Gastrocnemius medialis (tissue), 4 donors: ENCODE results near the gene SERPINA12. TPM values are rescaled to one million over a fixed set of nuclear protein-coding genes. Genes with fewer than 3 reads are reported as not detected.

Source experiments
- ATAC-seq, 2 donors: fragments of 150-250 bp; one replicate each; pipeline ENCODE4 v1.9.1; 2016
- DNase-seq, 2 donors: peaks; one replicate each; pipeline ENCODE4 v3.0.0-alpha.2; 2019
- H3K27ac ChIP-seq, 4 donors: fragments of 200-600 bp; sonication (generic); 1 replicate in 1 of 4; 2 replicates in 3 of 4; pipeline ENCODE4 v1.5.1; 2016 to 2018; ENCODE audit warnings: mild to moderate bottlenecking in 2 of 4, moderate library complexity in 1 of 4
- H3K27me3 ChIP-seq, 3 donors: fragments of 200-600 bp; sonication (generic) in 2 of 3; 1 replicate in 1 of 3; 2 replicates in 2 of 3; pipeline versions ENCODE4 v1.5.1 to v1.6.0; 2016 to 2019; ENCODE audit warnings: mild to moderate bottlenecking in 1 of 3, moderate library complexity in 1 of 3
- H3K36me3 ChIP-seq, 2 donors: fragments of 200-600 bp; sonication (generic) in 1 of 2; one replicate each; pipeline ENCODE4 v1.5.1; 2017 to 2018
- H3K4me1 ChIP-seq, 2 donors: fragments of 200-600 bp; sonication (generic) in 1 of 2; one replicate each; pipeline ENCODE4 v1.5.1; 2016 to 2017; ENCODE audit warnings: mild to moderate bottlenecking in 2 of 2
- H3K4me3 ChIP-seq, 4 donors: fragments of 200-600 bp; sonication (generic) in 3 of 4; 1 replicate in 1 of 4; 2 replicates in 3 of 4; pipeline ENCODE4 v1.5.1; 2016 to 2019; ENCODE audit warnings: mild to moderate bottlenecking in 2 of 4
- H3K9me3 ChIP-seq, 3 donors: fragments of 200-600 bp; sonication (generic) in 2 of 3; 1 replicate in 1 of 3; 2 replicates in 2 of 3; pipeline ENCODE4 v1.5.1; 2016 to 2019
- CTCF ChIP-seq, 5 experiments: fragments of 450-650 bp in 3 of 5; fragments of 200-600 bp in 2 of 5; sonication (generic) in 2 of 5; IDR thresholded peaks in 4 of 5; conservative IDR thresholded peaks in 1 of 5; 1 replicate in 4 of 5; 2 replicates in 1 of 5; pipeline ENCODE4 v1.5.1; 2016 to 2019; ENCODE audit warnings: antibody characterized with exemption in 5 of 5, mild to moderate bottlenecking in 3 of 5, moderate library complexity in 3 of 5
- POLR2A ChIP-seq, 2 donors: fragments of 450-650 bp; IDR thresholded peaks; one replicate each; pipeline ENCODE4 v1.6.1; 2017; ENCODE audit warnings: antibody characterized with exemption in 2 of 2, mild to moderate bottlenecking in 2 of 2, moderate library complexity in 2 of 2
- in situ Hi-C, 4 donors: fragments of 200-750 bp; cut with MboI; loops; one replicate each; pipeline versions ENCODE4 v1.15.0 to v1.8.0; 2017; ENCODE audit warnings: low sequenced_read_pairs in 4 of 4
- intact Hi-C: fragments of 100-400 bp; cut with DNase I; formaldehyde crosslinking; loops from one replicate; pipeline ENCODE4 v1.15.1; 2023; ENCODE audit warnings: low total_unique reads
- total RNA-seq, 4 donors: library from RNA; depleted of rRNA; stranded (reverse); fragments of >200 nt; gene quantifications; one replicate each; pipeline versions ENCODE4 v1.1.0 to v1.2.3, GENCODE V29; 2016

SERPINA12 gene
- total RNA-seq, 4 donors from 2014 or later: not detected

GRCh38 chr14:94448071-94448808, 61.0 kb downstream of the SERPINA12 start:
- Histone ChIP-seq H3K9me3 (no peaks in the 10 kb centered on the region), H3K4me3 (no peak overlapping the region), H3K27me3 (peaks cover 0 to 7% (median 3%) of the 10 kb centered on the region in 3 donors), H3K36me3 (no peaks in the 10 kb centered on the region), H3K4me1 (no peaks in the 10 kb centered on the region), H3K27ac (no peak overlapping the region)
- intact Hi-C loops (no loop called here), in situ Hi-C loops (no loop called here)
- DNase-seq (no peak), ATAC-seq (no peak)
- TF ChIP-seq POLR2A (IDR thresholded peaks at IDR 0.05): no peak
- TF ChIP-seq CTCF (IDR thresholded peaks at IDR 0.05 in 4 of 5, conservative IDR thresholded peaks at IDR 0.05 in 1 of 5): no peak

GRCh38 chr14:94447206-94447605, 62.1 kb downstream of the SERPINA12 start:
- no peak for DNase-seq
- no peak overlapping the region for H3K27ac ChIP-seq
- in situ Hi-C loops: no loop called here
- no peaks in the 10 kb centered on the region for H3K36me3 ChIP-seq
- intact Hi-C loops: no loop called here
- H3K4me1 ChIP-seq: no peaks in the 10 kb centered on the region
- H3K27me3 ChIP-seq: peaks cover 0 to 4% (median 3%) of the 10 kb centered on the region in 3 donors
- TF ChIP-seq POLR2A (IDR thresholded peaks at IDR 0.05) (no peak), CTCF (IDR thresholded peaks at IDR 0.05 in 4 of 5, conservative IDR thresholded peaks at IDR 0.05 in 1 of 5) (no peak)
- no peak for ATAC-seq
- no peak overlapping the region for H3K4me3 ChIP-seq
- no peaks in the 10 kb centered on the region for H3K9me3 ChIP-seq

GRCh38 chr14:94446126-94446525, 63.1 kb downstream of the SERPINA12 start:
- intact Hi-C loops: no loop called here
- no peak overlapping the region for H3K4me3 ChIP-seq
- no peak for DNase-seq
- no peaks in the 10 kb centered on the region for H3K4me1 ChIP-seq
- H3K9me3 ChIP-seq: no peaks in the 10 kb centered on the region
- no peaks in the 10 kb centered on the region for H3K36me3 ChIP-seq
- no peak for ATAC-seq
- H3K27ac ChIP-seq: no peak overlapping the region
- in situ Hi-C loops: no loop called here
- TF ChIP-seq POLR2A (IDR thresholded peaks at IDR 0.05) (no peak), CTCF (IDR thresholded peaks at IDR 0.05 in 4 of 5, conservative IDR thresholded peaks at IDR 0.05 in 1 of 5) (no peak)
- H3K27me3 ChIP-seq: peaks cover 0 to 4% (median 3%) of the 10 kb centered on the region in 3 donors

GRCh38 chr14:94445003-94445402, 64.3 kb downstream of the SERPINA12 start:
- no peak overlapping the region for H3K27ac ChIP-seq
- no peak for TF ChIP-seq CTCF (IDR thresholded peaks at IDR 0.05 in 4 of 5, conservative IDR thresholded peaks at IDR 0.05 in 1 of 5)
- TF ChIP-seq POLR2A (IDR thresholded peaks at IDR 0.05): no peak
- intact Hi-C loops (no loop called here), in situ Hi-C loops (no loop called here)
- H3K36me3 ChIP-seq: no peaks in the 10 kb centered on the region
- peaks cover 0 to 4% (median 3%) of the 10 kb centered on the region in 3 donors for H3K27me3 ChIP-seq
- no peak overlapping the region for H3K4me3 ChIP-seq
- ATAC-seq (no peak), DNase-seq (no peak)
- no peaks in the 10 kb centered on the region for H3K4me1 ChIP-seq
- no peaks in the 10 kb centered on the region for H3K9me3 ChIP-seq
